GM12864 (cell line): ENCODE data around the gene CPB2.

Experiments
- DNase-seq: peaks from one replicate; pipeline ENCODE4 v3.0.0-alpha.2; 2011; ENCODE audit warnings: low read depth
- H3K4me3 ChIP-seq: 2 replicates; pipeline ENCODE4 v1.5.1; 2011; ENCODE audit warnings: mild to moderate bottlenecking, low read depth, low read length, control low read depth
- TF ChIP-seq, protein P1 (sequence below): IDR thresholded peaks from 2 replicates; pipeline ENCODE4 v1.5.1; 2011; ENCODE audit warnings: low read depth, mild to moderate bottlenecking, moderate library complexity, low read length, control low read depth, inconsistent platforms; ENCODE audit errors: missing control alignments

The CPB2 gene

DNA sequence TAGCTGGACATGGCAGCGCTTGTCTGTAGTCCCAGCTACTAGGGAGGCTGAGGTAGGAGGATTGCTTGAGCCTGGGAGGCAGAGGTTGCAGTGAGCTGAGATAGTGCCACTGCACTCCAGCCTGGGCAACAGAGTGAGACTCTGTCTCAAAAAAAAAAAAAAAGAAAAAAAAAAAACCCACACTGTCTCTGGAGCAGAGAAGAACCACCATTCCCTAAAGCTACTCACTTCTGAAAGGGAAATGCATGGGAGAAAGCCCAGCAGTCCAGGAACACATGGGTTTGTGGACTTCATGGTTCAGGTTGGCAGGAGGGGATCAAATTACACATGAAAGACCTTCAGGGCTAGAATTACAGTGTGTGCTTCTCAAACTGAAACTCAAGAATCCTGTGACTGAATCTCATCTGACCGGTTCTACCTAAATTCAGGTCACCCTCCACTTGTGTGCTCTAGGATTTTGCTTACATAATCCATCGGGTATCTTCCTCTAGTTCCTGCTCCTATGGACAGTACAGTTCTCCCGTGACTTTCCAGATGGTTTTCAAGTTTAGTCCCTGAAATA is 30.2 kb upstream of the CPB2 start:
- no peak overlapping the region for H3K4me3 ChIP-seq
- TF ChIP-seq, protein P1, sequence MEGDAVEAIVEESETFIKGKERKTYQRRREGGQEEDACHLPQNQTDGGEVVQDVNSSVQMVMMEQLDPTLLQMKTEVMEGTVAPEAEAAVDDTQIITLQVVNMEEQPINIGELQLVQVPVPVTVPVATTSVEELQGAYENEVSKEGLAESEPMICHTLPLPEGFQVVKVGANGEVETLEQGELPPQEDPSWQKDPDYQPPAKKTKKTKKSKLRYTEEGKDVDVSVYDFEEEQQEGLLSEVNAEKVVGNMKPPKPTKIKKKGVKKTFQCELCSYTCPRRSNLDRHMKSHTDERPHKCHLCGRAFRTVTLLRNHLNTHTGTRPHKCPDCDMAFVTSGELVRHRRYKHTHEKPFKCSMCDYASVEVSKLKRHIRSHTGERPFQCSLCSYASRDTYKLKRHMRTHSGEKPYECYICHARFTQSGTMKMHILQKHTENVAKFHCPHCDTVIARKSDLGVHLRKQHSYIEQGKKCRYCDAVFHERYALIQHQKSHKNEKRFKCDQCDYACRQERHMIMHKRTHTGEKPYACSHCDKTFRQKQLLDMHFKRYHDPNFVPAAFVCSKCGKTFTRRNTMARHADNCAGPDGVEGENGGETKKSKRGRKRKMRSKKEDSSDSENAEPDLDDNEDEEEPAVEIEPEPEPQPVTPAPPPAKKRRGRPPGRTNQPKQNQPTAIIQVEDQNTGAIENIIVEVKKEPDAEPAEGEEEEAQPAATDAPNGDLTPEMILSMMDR = no peak
- no peak for DNase-seq

DNA sequence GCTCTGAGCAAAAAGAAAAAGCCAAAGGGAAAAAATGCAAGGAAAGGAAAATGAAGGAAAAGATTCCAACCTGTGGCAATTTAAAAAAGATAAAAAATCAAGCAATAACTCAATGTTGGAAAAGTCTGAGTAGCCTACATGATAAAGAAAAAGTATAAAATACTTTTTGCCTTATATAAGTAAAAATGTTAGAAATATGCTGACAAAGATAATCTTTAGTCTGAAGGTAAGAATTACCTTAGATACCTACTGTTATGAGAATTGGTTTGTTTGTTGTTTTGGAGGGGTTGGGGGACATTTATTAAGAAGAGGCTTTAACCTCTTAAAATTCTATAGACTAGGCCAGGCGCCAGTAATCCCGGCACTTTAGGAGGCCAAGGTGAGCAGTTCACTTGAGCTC is 29.7 kb upstream of the CPB2 start:
- no peak overlapping the region for H3K4me3 ChIP-seq
- no peak for DNase-seq
- TF ChIP-seq, protein P1 = no peak

DNA sequence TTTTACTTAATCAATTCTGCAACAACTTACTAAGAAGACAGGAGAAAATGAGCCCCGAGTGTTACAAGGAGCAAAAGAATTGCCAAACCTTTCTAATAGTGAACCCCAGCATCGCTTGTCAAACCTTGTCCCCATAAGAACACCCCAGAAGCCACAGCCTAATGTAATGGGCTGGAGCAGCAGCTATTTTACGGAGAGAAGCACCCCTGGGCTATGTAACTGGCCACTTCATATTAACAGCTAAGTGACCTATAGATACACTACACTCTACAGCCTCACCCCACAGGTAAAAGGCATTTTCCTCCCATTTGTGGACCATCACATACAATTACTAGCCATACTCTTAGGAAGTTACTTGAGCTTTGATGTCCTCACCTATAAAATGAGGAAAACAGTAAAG is 27.3 kb upstream of the CPB2 start:
- TF ChIP-seq, protein P1 = no peak
- H3K4me3 ChIP-seq = no peak overlapping the region
- DNase-seq = no peak

DNA sequence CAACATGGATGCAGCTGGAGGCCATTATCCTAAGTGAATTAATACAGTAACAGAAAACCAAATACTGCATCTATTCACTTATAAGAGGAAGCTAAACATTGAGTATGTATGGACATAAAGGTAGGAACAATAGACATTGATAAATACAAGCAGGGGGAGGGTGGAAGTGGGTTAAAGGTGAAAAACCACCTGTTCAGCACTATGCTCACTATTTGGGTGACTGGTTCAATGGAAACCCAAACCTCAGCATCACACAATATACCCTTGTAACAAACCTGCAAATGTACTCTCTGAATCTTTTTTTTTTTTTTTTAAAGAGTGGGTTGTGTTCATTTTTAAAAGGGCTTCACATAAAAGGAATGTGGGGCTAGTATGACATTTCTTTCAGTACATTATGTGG is 26.9 kb upstream of the CPB2 start:
- TF ChIP-seq, protein P1 = no peak
- no peak overlapping the region for H3K4me3 ChIP-seq
- DNase-seq = no peak

DNA sequence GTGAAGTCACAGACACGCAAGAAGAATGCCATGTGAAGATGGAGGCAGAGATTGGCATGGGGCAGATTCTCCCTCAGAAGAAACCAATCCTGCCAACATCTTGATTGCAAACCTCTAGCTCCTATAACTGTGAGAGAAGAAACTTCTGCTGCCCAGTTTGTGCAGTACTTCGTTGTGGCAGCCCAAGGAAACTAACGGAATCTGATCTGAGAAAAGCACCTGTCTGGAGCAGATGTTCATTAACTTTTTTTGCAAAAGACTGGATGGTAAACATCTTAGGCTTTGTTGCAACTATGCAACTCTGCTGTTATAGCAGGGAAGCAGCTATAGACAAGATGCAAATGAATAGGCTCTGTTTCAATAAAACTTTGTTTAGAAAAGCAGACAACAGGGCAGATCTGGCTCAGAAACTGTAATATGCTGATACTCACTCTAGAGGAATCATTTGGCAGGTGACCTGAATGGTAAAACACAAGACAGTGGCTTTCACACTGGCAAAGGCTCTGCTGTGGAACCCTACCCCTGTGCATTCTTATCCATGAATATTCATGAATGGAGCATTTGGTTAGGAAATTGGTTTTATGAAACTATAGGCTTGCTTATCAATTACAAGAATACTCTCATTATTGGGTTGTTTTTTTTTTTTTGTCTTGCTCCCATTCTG is 25.3 kb upstream of the CPB2 start:
- no peak for DNase-seq
- TF ChIP-seq, protein P1 = no peak
- no peak overlapping the region for H3K4me3 ChIP-seq

DNA sequence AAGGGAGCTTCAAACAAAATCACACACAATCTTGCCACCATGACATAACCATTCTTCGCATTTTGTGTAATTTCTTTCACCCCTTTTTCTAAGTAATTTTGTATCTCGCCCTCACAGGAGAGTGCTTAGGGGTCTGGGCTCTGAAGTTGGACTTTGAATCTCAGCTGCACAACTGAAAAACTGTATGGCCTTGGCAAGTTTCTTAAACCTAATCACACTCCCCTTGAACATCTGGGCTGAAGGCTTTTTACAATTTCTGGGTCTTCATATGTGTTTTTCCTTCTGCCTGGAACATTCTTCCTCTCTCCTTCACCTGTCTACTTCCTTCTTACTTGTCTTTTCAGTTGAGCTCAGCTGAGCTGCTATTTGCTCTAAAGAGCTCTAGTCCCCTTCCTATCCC is 24.3 kb upstream of the CPB2 start:
- H3K4me3 ChIP-seq = no peak overlapping the region
- no peak for DNase-seq
- TF ChIP-seq, protein P1 = no peak
